DMS114 treated with DMSO at 0.1 percent for 48 hours (cell line): ENCODE data around the gene CCR7.

Source experiments
- DNase-seq: peaks from one replicate; lab custom pipeline; 2025; ENCODE audit not compliant: unreplicated experiment; lab: John Stamatoyannopoulos, UW

Gene CCR7

GRCh38 chr17:40562838-40563219, 2.4 kb downstream of the CCR7 start:
- DNase-seq = no peak

- DNase-seq = no peak
Observed at GRCh38 chr17:40561871-40562611, 3.2 kb downstream of the CCR7 start.

GRCh38 chr17:40561294-40561870, 3.9 kb downstream of the CCR7 start:
- no peak for DNase-seq

GRCh38 chr17:40560592-40561293, 4.5 kb downstream of the CCR7 start:
- no peak for DNase-seq

GRCh38 chr17:40559954-40560591, 5.2 kb downstream of the CCR7 start:
- DNase-seq = peak; percentile 45

GRCh38 chr17:40559564-40559916, 5.7 kb downstream of the CCR7 start:
- no peak for DNase-seq

- DNase-seq = no peak
Observed at GRCh38 chr17:40558890-40559563, 6.2 kb downstream of the CCR7 start.

GRCh38 chr17:40558300-40558889, 6.9 kb downstream of the CCR7 start:
- DNase-seq = no peak

GRCh38 chr17:40557531-40558299, 7.6 kb downstream of the CCR7 start:
- no peak for DNase-seq

GRCh38 chr17:40556884-40557414, 8.3 kb downstream of the CCR7 start:
- no peak for DNase-seq

- DNase-seq = no peak
Observed at GRCh38 chr17:40556198-40556661, 9.0 kb downstream of the CCR7 start.

- DNase-seq = no peak
Observed at GRCh38 chr17:40555296-40556190, 9.7 kb downstream of the CCR7 start.

- DNase-seq = no peak
Observed at GRCh38 chr17:40554646-40555295, 10.5 kb downstream of the CCR7 start.

GRCh38 chr17:40553694-40554534, 11.4 kb downstream of the CCR7 start:
- DNase-seq = no peak

- no peak for DNase-seq
Observed at GRCh38 chr17:40552806-40553693, 12.2 kb downstream of the CCR7 start.
